Nasal cavity respiratory epithelium epithelial cell of viscerocranial mucosa (primary cell): ENCODE data around the gene RINT1. TPM values are rescaled to one million over a fixed set of nuclear protein-coding genes. Genes with fewer than 3 reads are reported as not detected.

ENCODE experiments used
- total RNA-seq: library from RNA; depleted of rRNA; stranded (reverse); fragments of >200 nt; gene quantifications from 2 replicates; pipeline ENCODE4 v1.2.3, GENCODE V29; 2014

The RINT1 gene
- 18.1 and 20.8 TPM in 2 replicates for total RNA-seq

GRCh38 chr7:105531792-105532671, at the start of gene RINT1:
RINT1 (plus strand) TSS chr7:105532201; CDS start chr7:105532316, 115 bp downstream.

GRCh38 chr7:105521717-105522463, 10.1 kb upstream of the RINT1 start, which contains the start of gene PUS7:
PUS7 (minus strand) TSS chr7:105522271; CDS start chr7:105508512, 13,759 bp downstream.

GRCh38 chr7:105581066-105581811, 49.2 kb downstream of the RINT1 start, which contains the start of gene EFCAB10:
EFCAB10 (minus strand) TSS chr7:105581493; CDS start chr7:105581463, 30 bp downstream.

Other genes with a start within 250 kb of the RINT1 start
- 94.0 and 96.4 TPM in 2 replicates for gene SRPK2, start 143.3 kb upstream of the RINT1 start, total RNA-seq
- gene PUS7, start 9.9 kb upstream of the RINT1 start, total RNA-seq: 31.1 and 39.7 TPM in 2 replicates
- 0.64 and 0.68 TPM in 2 replicates for gene EFCAB10, start 49.3 kb downstream of the RINT1 start, total RNA-seq